ENCODE measurements around the gene DPP6.

DPP6 gene

DNA sequence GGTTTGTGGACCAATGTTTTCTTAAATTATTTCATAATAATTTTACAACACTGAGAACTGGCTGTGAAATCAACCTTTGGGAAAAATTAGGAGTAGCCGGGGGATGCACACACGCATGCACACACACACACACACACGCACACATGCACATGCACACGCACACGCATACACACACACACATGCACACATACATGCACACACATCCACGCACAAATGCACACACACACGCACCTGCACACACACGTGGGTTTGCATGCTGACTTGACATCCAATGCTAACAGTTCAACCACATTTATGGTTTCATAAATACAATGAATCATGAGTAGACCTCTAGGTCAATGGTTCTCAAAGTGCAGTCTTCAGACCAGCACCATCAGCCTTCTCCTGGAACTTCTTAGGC lies 354.1 kb downstream of the DPP6 start:
- no peak for TF ChIP-seq MYC (IDR thresholded peaks at IDR 0.05; ENCODE audit: low read depth, low read length)
- TF ChIP-seq, protein P1, sequence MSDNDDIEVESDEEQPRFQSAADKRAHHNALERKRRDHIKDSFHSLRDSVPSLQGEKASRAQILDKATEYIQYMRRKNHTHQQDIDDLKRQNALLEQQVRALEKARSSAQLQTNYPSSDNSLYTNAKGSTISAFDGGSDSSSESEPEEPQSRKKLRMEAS (IDR thresholded peaks at IDR 0.05; ENCODE audit: low read depth, low read length): no peak
- no peak for TF ChIP-seq POLR2A (IDR thresholded peaks at IDR 0.05; ENCODE audit: extremely low read depth, insufficient read length)
- TF ChIP-seq, protein P2, sequence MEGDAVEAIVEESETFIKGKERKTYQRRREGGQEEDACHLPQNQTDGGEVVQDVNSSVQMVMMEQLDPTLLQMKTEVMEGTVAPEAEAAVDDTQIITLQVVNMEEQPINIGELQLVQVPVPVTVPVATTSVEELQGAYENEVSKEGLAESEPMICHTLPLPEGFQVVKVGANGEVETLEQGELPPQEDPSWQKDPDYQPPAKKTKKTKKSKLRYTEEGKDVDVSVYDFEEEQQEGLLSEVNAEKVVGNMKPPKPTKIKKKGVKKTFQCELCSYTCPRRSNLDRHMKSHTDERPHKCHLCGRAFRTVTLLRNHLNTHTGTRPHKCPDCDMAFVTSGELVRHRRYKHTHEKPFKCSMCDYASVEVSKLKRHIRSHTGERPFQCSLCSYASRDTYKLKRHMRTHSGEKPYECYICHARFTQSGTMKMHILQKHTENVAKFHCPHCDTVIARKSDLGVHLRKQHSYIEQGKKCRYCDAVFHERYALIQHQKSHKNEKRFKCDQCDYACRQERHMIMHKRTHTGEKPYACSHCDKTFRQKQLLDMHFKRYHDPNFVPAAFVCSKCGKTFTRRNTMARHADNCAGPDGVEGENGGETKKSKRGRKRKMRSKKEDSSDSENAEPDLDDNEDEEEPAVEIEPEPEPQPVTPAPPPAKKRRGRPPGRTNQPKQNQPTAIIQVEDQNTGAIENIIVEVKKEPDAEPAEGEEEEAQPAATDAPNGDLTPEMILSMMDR (IDR thresholded peaks at IDR 0.05; ENCODE audit: low read depth, low read length): no peak
- no peak for DNase-seq (ENCODE audit: low read depth)
- H3K4me3 ChIP-seq (ENCODE audit: low read depth, low read length): no peak overlapping the region

DNA sequence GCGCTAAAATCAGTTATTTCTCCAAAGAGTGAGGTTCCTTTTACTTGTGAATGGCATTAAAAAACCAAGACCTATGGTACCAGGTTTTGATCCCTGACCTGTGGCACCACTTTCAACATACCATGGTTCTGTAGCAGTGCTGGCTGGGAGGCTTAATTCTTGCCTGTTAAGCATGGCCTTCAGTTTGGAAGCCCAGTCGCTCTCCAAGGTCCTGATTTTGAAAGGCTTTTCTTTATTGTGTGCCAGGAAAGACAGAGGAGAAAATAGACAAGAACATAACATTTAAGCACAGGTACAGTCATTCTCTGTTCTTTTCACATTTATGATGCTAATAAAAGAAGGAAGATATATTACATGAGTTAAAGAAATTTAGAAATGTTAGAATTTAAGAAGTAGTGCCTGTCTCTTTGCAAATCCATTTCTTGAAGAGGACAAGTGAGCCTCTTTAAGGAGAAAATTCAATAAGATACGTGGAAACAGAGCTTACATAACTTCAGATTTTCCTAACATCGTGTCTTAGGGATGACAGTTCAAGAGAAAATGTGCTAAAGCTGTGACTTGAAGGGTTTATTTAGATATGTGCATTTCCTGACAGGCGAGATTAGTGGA lies 357.6 kb downstream of the DPP6 start:
- 0 out of 2 replicates have a peak, but pooled peaks have one; percentile 15 for TF ChIP-seq MYC (IDR thresholded peaks at IDR 0.05; ENCODE audit: low read depth, low read length)
- TF ChIP-seq, protein P2 (IDR thresholded peaks at IDR 0.05; ENCODE audit: low read depth, low read length): no peak
- TF ChIP-seq POLR2A (IDR thresholded peaks at IDR 0.05; ENCODE audit: extremely low read depth, insufficient read length): no peak
- TF ChIP-seq, protein P1 (IDR thresholded peaks at IDR 0.05; ENCODE audit: low read depth, low read length): no peak
- no peak overlapping the region for H3K4me3 ChIP-seq (ENCODE audit: low read depth, low read length)
- DNase-seq (ENCODE audit: low read depth): peak; percentile 49

DNA sequence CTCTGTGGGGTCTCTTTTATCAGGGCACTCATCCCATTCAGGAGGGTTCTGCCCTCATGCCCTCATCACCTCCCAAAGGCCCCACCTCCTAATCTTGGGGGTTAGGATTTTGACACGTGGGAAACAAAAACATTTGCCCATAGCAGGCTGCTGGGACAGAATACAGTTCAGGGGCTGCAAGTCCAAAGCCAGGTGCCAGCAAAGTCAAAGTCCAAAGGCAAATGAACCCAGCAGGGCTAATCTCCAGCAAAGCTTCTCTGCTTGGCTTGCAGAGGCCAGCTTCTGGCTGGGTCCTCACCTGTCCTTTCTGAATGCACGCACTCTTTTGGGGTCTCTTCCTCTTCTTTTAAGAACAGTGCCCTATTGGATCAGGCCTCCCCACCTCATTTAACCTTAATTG lies 359.9 kb downstream of the DPP6 start:
- DNase-seq (ENCODE audit: low read depth): no peak
- H3K4me3 ChIP-seq (ENCODE audit: low read depth, low read length): no peak overlapping the region

DNA sequence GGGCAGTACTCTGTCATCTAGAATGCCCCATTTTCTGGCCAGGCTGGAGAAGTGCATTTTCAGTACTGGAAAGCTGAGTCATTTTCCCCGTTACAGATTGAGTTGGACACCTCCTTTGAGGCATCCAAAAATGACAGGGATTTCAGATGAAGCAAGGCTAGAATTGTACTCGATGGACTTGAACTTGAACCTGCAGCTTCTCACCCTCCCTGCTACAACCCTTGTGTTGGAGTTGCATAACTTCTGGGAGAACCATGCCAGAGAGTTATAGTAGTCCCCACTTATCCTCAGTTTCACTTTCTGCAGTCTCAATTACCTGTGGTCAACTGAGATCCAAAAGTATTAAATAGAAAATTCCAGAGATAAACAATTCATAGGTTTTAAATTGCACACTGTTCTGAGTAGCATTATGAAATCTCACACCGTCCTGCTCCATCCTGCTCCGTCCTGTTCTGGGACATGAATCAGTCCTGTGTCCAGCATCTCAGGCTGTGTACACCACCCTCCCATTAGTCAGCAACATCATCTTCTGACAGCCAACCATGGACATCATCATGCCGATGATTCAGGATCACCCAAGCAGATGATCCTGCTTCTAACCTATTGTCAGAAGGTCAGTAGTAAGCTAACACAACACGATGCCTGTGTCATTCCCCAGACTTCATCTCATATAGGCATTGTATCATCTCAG lies 363.7 kb downstream of the DPP6 start:
- TF ChIP-seq POLR2A (IDR thresholded peaks at IDR 0.05; ENCODE audit: extremely low read depth, insufficient read length): no peak
- TF ChIP-seq, protein P2 (IDR thresholded peaks at IDR 0.05; ENCODE audit: low read depth, low read length): no peak
- TF ChIP-seq, protein P1 (IDR thresholded peaks at IDR 0.05; ENCODE audit: low read depth, low read length): no peak
- no peak for TF ChIP-seq MYC (IDR thresholded peaks at IDR 0.05; ENCODE audit: low read depth, low read length)
- no peak overlapping the region for H3K4me3 ChIP-seq (ENCODE audit: low read depth, low read length)
- no peak for DNase-seq (ENCODE audit: low read depth)

More for the DNA sequence above, 359.9 kb downstream of the DPP6 start:
- TF ChIP-seq, protein P1 (IDR thresholded peaks at IDR 0.05; ENCODE audit: low read depth, low read length): no peak
- no peak for TF ChIP-seq POLR2A (IDR thresholded peaks at IDR 0.05; ENCODE audit: extremely low read depth, insufficient read length)
- TF ChIP-seq, protein P2 (IDR thresholded peaks at IDR 0.05; ENCODE audit: low read depth, low read length): no peak
- TF ChIP-seq MYC (IDR thresholded peaks at IDR 0.05; ENCODE audit: low read depth, low read length): no peak

DNA sequence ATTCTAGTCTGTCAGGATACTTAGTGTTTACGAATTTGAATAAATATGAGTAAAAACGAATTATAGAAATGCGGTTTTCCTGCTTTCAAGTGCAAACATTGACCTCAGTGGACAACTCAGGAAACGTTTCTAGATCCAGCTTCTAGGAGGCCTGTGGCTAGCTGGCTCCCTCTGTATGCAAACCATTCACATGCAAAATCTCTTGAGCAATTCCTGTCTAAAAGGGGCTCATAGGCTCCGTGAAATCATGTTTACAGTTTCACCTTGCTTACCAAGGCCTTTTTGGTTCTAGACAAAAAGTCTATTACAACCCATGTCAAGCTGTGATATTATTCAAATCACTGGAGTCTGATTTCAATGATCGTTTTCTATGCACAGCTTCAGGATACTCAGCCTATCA lies 364.5 kb downstream of the DPP6 start:
- TF ChIP-seq POLR2A (IDR thresholded peaks at IDR 0.05; ENCODE audit: extremely low read depth, insufficient read length): no peak
- TF ChIP-seq, protein P1 (IDR thresholded peaks at IDR 0.05; ENCODE audit: low read depth, low read length): no peak
- DNase-seq (ENCODE audit: low read depth): no peak
- no peak overlapping the region for H3K4me3 ChIP-seq (ENCODE audit: low read depth, low read length)

DNA sequence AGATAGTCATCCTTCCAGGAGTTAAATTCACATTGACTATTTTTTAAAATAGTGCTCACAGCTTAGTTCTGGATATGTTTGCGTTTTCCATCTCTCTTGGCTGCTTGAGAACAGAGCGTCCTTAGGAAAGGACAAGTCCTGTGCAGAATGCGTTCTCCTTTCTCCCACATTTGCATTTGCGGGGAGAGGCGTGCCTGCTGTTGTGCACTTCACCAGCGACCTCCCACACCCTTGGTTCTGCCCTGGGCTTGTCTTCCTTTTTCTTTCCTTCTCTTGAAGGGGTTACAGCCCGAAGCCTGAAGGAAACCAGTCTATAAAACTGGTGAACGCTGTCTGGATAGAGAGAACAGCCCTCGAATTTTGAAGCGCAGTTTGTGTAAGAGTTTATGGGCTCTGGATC lies 367.1 kb downstream of the DPP6 start:
- DNase-seq (ENCODE audit: low read depth): no peak
- H3K4me3 ChIP-seq (ENCODE audit: low read depth, low read length): no peak overlapping the region
- TF ChIP-seq MYC (IDR thresholded peaks at IDR 0.05; ENCODE audit: low read depth, low read length): no peak
- TF ChIP-seq, protein P1 (IDR thresholded peaks at IDR 0.05; ENCODE audit: low read depth, low read length): no peak
- TF ChIP-seq, protein P2 (IDR thresholded peaks at IDR 0.05; ENCODE audit: low read depth, low read length): no peak
- no peak for TF ChIP-seq POLR2A (IDR thresholded peaks at IDR 0.05; ENCODE audit: extremely low read depth, insufficient read length)
